Stimulated activated CD4-positive, alpha-beta T cell treated with anti-CD3 and anti-CD28 coated beads, Interleukin-1b, Interleukin-23, amount 100 ng/mL, for 24 hours (primary cell): Measurements from ENCODE around the gene DOHH.
"Not testable (repeated sequence)": the region's sequence is repeated elsewhere in the genome, so short reads cannot be mapped to it uniquely, and the experiment has no call there.

Source experiments
- DNase-seq, 4 experiments: peaks; one replicate each; pipeline ENCODE4 v3.0.0-alpha.2; 2020; ENCODE audit warnings: low read depth in 4 of 4, low spot score in 1 of 4

DOHH gene

GRCh38 chr19:3520166-3521103, 20.0 kb upstream of the DOHH start:
- no peak for DNase-seq

- DNase-seq: no peak
These were observed 18.7 kb upstream of the DOHH start for GRCh38 chr19:3519126-3519525.

- DNase-seq: no peak
These were observed 18.2 kb upstream of the DOHH start for GRCh38 chr19:3518659-3519058.

GRCh38 chr19:3518255-3518654, 17.8 kb upstream of the DOHH start:
- DNase-seq: no peak

- no peak for DNase-seq
These were observed 17.2 kb upstream of the DOHH start for GRCh38 chr19:3517638-3518037.

- DNase-seq: no peak
These were observed 16.3 kb upstream of the DOHH start for GRCh38 chr19:3516675-3517207.

- DNase-seq: no peak
These were observed 15.5 kb upstream of the DOHH start for GRCh38 chr19:3515891-3516422.

- DNase-seq: no peak
These were observed 14.5 kb upstream of the DOHH start for GRCh38 chr19:3514930-3515329.

GRCh38 chr19:3513229-3514140, 13.0 kb upstream of the DOHH start:
- no peak for DNase-seq

GRCh38 chr19:3512562-3513228, 12.2 kb upstream of the DOHH start:
- DNase-seq: no peak

- DNase-seq: no peak
These were observed 11.2 kb upstream of the DOHH start for GRCh38 chr19:3511506-3512251.

GRCh38 chr19:3510727-3511126, 10.3 kb upstream of the DOHH start:
- no peak for DNase-seq

- DNase-seq: peak in 1 of 4 experiments; percentile 27
These were observed 9.1 kb upstream of the DOHH start for GRCh38 chr19:3509566-3509989.

GRCh38 chr19:3508771-3509535, 8.5 kb upstream of the DOHH start:
- DNase-seq: no peak

GRCh38 chr19:3508121-3508661, 7.7 kb upstream of the DOHH start:
- not testable (repeated sequence) for DNase-seq

- peak in 2 of 4 experiments; percentile 25 to 30 for DNase-seq
These were observed 7.1 kb upstream of the DOHH start for GRCh38 chr19:3507371-3508120.

GRCh38 chr19:3506384-3507340, 6.2 kb upstream of the DOHH start:
- peak in 2 of 4 experiments; percentile 6 to 8 for DNase-seq
